GM10266 (cell line): ENCODE measurements around the gene HOGA1.

Experiments
- DNase-seq: peaks from one replicate; pipeline ENCODE4 v3.0.0; 2012; ENCODE audit errors: extremely low spot score
- CTCF ChIP-seq: IDR thresholded peaks from 2 replicates; pipeline ENCODE4 v1.5.1; 2012; ENCODE audit warnings: mild to moderate bottlenecking, low read depth; ENCODE audit not compliant: control insufficient read depth, insufficient read depth; ENCODE audit errors: missing control alignments

HOGA1 gene

GRCh38 chr10:97651773-97652172, 67.6 kb downstream of the HOGA1 start:
- DNase-seq, result no peak

GRCh38 chr10:97656777-97657176, 72.6 kb downstream of the HOGA1 start:
- DNase-seq, result no peak
- no peak for TF ChIP-seq CTCF

More at GRCh38 chr10:97651773-97652172, 67.6 kb downstream of the HOGA1 start:
- no peak for TF ChIP-seq CTCF

GRCh38 chr10:97659589-97659988, 75.4 kb downstream of the HOGA1 start:
- no peak for TF ChIP-seq CTCF
- no peak for DNase-seq
